Coronary artery (tissue), 2 donors: ENCODE data around the gene BRF1.

Experiments used
- DNase-seq: peaks from one replicate; pipeline ENCODE4 v3.0.0-alpha.2; 2017; ENCODE audit warnings: low spot score
- H3K27ac ChIP-seq, 2 donors: fragments of 200-600 bp; sonication (generic); one replicate each; pipeline ENCODE4 v1.5.1; 2016 to 2019
- H3K4me3 ChIP-seq: fragments of 200-600 bp; sonication (generic); 2 replicates; pipeline ENCODE4 v1.5.1; 2016; ENCODE audit warnings: mild to moderate bottlenecking, moderate library complexity
- CTCF ChIP-seq: fragments of 200-600 bp; sonication (generic); IDR thresholded peaks from one replicate; pipeline ENCODE4 v1.5.1; 2019; ENCODE audit warnings: antibody characterized with exemption

Gene BRF1

GRCh38 chr14:105218611-105219010 is 82.2 kb downstream of the BRF1 start:
- no peak overlapping the region for H3K4me3 ChIP-seq
- TF ChIP-seq CTCF, result no peak
- DNase-seq, result no peak
- no peak overlapping the region for H3K27ac ChIP-seq

- no peak for TF ChIP-seq CTCF
- no peak for DNase-seq
- Histone ChIP-seq H3K27ac (no peak overlapping the region), H3K4me3 (no peak overlapping the region)
Observed at GRCh38 chr14:105217774-105218173, 83.0 kb downstream of the BRF1 start.

DNA sequence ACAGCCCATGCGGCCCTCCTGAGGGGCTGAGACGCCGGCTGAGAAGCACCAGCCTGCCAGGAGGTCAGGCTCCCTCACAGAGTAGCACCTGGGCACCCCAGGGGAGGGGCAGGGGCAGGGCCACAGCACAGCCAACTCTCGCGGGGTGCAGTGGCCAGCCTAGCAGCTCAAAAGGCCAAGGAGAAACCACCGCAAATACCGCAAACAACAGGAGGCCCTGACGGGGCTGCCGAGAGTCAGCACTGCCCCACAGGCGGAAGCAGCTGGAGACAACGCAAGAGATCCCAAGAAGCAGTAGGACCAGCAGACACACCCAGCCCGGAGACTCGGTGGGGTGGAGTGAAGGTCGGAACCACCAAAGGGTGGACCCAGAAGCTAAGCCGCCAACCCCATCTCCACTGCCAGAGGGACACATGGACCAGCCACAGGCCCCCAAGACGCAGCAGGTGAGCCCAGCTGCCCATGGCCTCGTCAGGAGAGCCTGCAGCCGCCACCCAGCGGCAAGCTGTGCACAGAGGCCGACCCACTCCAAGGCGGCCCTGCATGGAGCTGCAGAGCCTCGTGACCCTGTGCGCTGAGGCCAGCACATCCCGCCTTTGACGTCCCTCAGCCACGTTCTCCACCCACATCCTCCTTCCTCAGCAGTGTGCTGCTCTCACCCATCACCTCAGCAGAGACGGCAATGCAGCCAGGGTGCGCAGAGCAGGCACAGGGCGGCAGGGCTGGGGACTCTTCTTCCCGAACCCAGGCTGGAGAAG is 84.1 kb downstream of the BRF1 start:
- DNase-seq, result no peak
- no peak for TF ChIP-seq CTCF
- no peak overlapping the region for H3K27ac ChIP-seq
- no peak overlapping the region for H3K4me3 ChIP-seq

DNA sequence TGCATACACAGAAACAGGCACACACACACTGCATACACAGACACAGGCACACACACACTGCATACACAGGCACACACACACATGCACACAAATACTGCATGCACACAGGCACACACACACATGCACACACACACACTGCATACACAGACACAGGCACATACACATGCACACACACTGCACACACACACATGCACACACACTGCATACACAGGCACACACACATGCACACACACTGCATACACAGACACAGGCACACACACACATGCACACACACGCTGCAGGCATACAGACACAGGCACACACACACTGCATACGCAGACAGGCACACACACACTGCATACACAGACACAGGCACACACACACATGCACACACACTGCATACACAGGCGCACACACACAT is 85.2 kb downstream of the BRF1 start:
- DNase-seq, result no peak
- Histone ChIP-seq H3K27ac (no peak overlapping the region), H3K4me3 (no peak overlapping the region)
- TF ChIP-seq CTCF, result no peak

DNA sequence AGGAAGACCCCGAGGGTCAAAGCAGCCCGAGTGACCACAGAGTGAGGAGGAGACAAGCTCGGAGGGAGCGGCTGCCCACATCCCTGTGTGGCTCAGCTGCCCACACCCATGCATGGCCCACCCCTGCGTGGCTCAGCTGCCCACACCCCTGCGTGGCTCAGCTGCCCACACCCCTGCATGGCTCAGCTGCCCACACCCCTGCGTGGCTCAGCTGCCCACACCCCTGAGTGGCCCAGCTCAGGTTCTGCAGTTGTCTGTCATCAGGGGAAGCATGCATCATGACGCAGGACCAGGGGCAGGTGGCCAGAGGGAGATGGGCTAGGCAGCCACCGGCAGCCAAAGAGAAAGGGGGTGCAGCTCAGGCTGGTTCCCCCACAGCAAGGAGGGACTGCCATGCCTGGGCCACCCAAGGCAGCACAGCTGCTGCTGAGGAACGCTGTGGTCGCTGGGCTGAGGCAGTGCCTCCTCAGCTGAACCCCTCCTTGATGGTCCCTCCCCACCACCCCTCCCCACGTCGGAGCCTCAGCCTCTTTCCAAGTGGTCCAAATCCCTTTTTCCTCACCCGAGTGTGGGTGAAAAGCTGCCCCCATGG is 86.4 kb downstream of the BRF1 start:
- DNase-seq, result no peak
- TF ChIP-seq CTCF, result no peak

GRCh38 chr14:105213361-105213760 is 87.4 kb downstream of the BRF1 start:
- DNase-seq, result no peak
- TF ChIP-seq CTCF, result no peak
- Histone ChIP-seq H3K4me3 (no peak overlapping the region), H3K27ac (no peak overlapping the region)

More for the DNA sequence above, 86.4 kb downstream of the BRF1 start:
- Histone ChIP-seq H3K4me3 (no peak overlapping the region), H3K27ac (no peak overlapping the region)
